Hematopoietic multipotent progenitor cell (in vitro differentiated cells): ENCODE results near the gene GLTPD2. TPM values are rescaled to one million over a fixed set of nuclear protein-coding genes. Genes with fewer than 3 reads are reported as not detected.
A peak's percentile ranks its signal among the peaks of the same experiment; 100 is the strongest.
"Not testable (repeated sequence)": the region's sequence is repeated elsewhere in the genome, so short reads cannot be mapped to it uniquely, and the experiment has no call there.

Experiments
- DNase-seq, 3 donors: peaks; one replicate each; pipeline ENCODE4 v3.0.0-alpha.2; 2011 to 2015; ENCODE audit warnings: low read depth in 2 of 3, low spot score in 2 of 3
- total RNA-seq: library from RNA; depleted of rRNA; stranded (reverse); fragments of >200 nt; gene quantifications from one replicate; pipeline ENCODE4 v1.2.3, GENCODE V29; 2012

The GLTPD2 gene
- total RNA-seq, 1 donor: not detected

GRCh38 chr17:4806777-4807604 is 18.2 kb downstream of the GLTPD2 start, which contains the start of gene PLD2:
PLD2 (plus strand) TSS chr17:4807152; CDS start chr17:4807773, 621 bp downstream.
- DNase-seq: peak; percentile 66 to 82 (median 81)

GRCh38 chr17:4807605-4808377 is 19.0 kb downstream of the GLTPD2 start:
- no peak for DNase-seq

- DNase-seq: no peak
These were observed 19.6 kb downstream of the GLTPD2 start for GRCh38 chr17:4808378-4808767.

GRCh38 chr17:4810696-4811290 is 22.0 kb downstream of the GLTPD2 start:
- DNase-seq: peak in 1 of 3 donors; percentile 43

- DNase-seq: no peak
These were observed 22.7 kb downstream of the GLTPD2 start for GRCh38 chr17:4811471-4811870.

- DNase-seq: no peak
These were observed 23.9 kb downstream of the GLTPD2 start for GRCh38 chr17:4812690-4813089.

GRCh38 chr17:4815043-4815675 is 26.4 kb downstream of the GLTPD2 start:
- DNase-seq: no peak

- no peak for DNase-seq
These were observed 28.1 kb downstream of the GLTPD2 start for GRCh38 chr17:4816826-4817225.

- DNase-seq: no peak
These were observed 29.5 kb downstream of the GLTPD2 start for GRCh38 chr17:4818276-4818675.

- no peak for DNase-seq
These were observed 34.1 kb downstream of the GLTPD2 start for GRCh38 chr17:4822835-4823234.

GRCh38 chr17:4823373-4824089 is 34.8 kb downstream of the GLTPD2 start:
- DNase-seq: no peak

- no peak for DNase-seq
These were observed 38.6 kb downstream of the GLTPD2 start for GRCh38 chr17:4827399-4827798.

GRCh38 chr17:4832829-4833177 is 44.0 kb downstream of the GLTPD2 start:
- DNase-seq: not testable (repeated sequence)

- DNase-seq: peak; percentile 92 to 94 (median 94)
These were observed 44.6 kb downstream of the GLTPD2 start, which contains the start of gene MINK1 for GRCh38 chr17:4833178-4833940. MINK1 (plus strand) TSS chr17:4833340; CDS start chr17:4833584, 244 bp downstream.

GRCh38 chr17:4833941-4834680 is 45.3 kb downstream of the GLTPD2 start:
- DNase-seq: no peak

GRCh38 chr17:4834681-4835020 is 45.9 kb downstream of the GLTPD2 start:
- DNase-seq: no peak

GRCh38 chr17:4836221-4836620 is 47.5 kb downstream of the GLTPD2 start:
- DNase-seq: no peak

- no peak for DNase-seq
These were observed 48.9 kb downstream of the GLTPD2 start for GRCh38 chr17:4837471-4838308.
